Stimulated activated CD8-positive, alpha-beta memory T cell treated with anti-CD3 and anti-CD28 coated beads, Interleukin-2, amount 100 ng/mL, for 48 hours (primary cell): ENCODE measurements around the gene CBX2.
"Not testable (repeated sequence)": the region's sequence is repeated elsewhere in the genome, so short reads cannot be mapped to it uniquely, and the experiment has no call there.

Experiments
- DNase-seq, 2 donors: peaks; one replicate each; pipeline ENCODE4 v3.0.0-alpha.2; 2020; ENCODE audit warnings: low read depth in 2 of 2

CBX2 gene

GRCh38 chr17:79769570-79770506 is 8.1 kb upstream of the CBX2 start:
- DNase-seq = no peak

GRCh38 chr17:79771276-79771675 is 6.7 kb upstream of the CBX2 start:
- DNase-seq = no peak

DNA sequence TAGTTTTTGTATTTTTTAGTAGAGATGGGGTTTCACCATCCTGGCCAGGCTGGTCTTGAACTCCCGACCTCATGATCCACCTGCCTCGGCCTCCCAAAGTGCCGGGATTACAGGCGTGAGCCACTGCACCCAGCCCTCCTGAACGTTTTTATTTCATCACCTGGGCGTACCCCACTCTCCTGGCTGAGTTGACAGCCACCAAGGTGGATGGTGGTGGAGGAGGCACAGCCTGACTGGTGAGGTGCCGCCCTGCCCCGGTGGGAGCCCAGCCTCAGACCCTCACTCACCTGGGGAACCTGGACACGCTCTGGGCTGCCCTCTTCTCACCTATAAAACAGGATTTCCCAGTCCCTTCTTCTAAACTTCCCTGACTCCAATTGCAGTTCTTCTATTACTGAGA is 5.2 kb upstream of the CBX2 start:
- not testable (repeated sequence) for DNase-seq

GRCh38 chr17:79774561-79774975 is 3.4 kb upstream of the CBX2 start:
- no peak for DNase-seq

- no peak for DNase-seq
Measured at GRCh38 chr17:79775632-79776031, 2.3 kb upstream of the CBX2 start.

DNA sequence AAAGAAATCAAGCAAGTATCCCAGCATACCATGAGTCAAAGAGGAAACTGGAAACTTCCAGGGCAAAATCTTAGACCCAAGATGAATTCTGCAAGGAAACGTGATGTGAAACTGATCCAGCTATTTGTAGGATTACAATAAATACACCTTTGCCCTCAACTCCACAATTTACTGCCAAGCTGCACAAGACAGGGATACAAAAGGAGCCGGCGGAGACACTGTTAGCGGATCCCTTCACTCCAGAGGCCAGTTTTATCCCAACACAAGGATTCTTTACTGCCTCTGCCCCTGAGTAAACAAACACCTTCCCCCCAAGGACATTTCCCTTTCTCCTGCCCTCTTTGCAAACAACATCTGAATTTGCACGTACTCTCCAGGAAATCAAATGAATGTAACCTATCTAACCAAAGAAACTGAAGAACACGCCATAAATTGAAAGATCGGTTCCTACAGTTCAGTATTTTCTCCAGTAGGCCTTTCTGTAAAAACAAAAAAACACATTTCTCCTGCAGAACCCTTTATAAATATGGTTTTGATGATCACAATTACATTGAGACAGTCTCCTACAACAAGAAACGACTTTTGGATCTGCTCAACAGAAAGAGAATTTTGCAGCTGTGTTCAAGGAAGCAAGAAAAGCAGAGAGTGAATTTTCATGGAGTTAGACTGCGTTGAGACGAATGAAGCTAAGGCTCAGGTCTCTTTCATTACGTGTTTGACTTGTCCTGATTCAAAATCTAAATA is 1.4 kb upstream of the CBX2 start:
- no peak for DNase-seq

- DNase-seq = no peak
Measured at GRCh38 chr17:79777120-79777893, 641 bp upstream of the CBX2 start.

DNA sequence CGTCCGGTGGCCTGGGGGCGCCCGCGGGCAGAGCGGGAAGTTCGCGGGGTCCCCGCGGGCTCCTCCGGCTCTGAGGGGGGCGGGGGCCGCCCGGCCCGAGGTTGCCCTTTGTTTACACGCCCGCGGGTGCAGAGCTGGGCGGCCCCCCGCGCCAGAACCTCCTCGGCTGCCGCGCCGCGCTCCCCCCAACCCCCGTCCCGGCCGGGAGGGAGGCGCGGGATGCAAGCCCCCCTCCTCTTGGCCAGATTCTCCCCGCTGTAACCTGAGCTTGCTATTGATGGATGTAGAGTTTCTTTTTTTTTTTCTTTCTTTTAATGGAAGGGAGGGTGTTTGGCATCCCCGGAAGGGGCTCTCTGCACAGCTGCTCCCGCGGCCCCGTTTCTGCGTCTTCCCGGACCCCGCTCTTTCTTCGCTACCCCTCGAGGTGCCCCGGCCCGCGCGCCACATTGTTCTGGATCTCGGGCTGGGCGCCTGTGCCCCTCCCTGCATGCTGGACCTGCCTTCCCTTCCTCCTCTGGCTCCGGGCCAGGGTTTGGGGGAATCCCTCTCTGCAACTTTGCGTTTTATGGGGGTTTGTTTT is 646 bp downstream of the CBX2 start:
- DNase-seq = no peak

- no peak for DNase-seq
Measured at GRCh38 chr17:79779084-79779529, 1.2 kb downstream of the CBX2 start.

DNA sequence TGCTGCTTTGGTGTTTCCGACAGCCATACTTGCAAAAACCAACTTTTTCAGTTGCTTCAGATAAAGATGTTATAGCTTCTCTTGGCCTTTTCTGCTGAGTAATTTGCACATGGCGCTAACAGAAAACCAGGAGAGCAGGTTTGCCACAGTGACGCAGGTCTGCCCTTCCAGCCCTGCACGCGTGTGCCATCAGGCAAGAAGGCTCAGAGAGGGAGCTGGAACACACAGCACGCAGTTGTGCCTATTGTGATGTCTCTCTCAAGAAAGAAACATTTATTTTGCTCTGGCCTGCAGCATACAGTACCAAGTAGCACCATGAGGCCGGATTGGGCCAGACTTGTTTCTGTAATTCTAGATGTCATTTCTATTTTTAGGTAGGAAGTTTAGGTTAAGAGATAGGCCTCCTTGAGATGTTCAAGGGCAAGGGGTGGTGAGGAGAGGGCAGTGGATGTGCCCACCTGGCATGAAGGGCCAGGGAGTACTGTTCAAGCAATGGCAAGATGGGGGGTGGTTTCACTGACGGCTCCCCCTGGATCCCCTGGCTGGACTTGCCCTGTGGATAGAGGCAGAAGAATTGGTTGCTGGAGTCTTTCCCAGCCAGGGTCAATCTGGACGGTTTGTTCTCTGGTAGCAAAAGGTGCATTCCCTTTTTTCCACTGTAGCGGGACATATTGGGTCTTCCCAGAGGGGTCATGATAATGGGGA is 1.9 kb downstream of the CBX2 start:
- DNase-seq = no peak

DNA sequence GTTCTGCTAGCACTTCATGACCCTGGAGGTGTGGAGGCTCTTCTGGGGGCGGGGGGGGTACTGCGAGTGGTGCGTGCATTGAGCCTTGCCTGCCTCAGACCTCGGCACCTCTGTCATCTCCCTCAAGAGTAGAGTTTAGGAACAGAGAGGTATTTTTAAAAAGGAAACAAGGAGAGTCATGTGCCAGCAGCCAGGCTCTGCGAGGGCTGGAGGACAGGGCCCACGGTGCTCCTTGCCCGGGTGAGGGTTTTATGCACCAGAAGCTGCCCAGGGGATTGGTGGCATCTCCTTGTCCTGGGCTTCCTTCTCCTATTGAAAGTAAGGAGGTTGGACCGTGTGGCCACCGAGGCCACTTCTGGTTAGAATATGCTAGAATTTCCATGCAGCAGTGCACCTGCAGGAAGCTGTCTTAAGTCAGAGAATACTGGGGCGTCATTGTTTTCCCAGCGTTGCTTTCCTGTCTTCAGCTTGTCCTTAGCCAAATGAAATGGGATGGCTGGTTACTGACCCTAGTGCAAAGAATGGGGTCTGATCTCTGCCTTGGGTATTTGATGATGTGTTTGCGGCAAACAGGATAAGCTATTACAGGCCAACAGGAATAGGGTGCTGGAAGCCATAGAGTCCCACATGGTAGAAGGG is 3.2 kb downstream of the CBX2 start:
- DNase-seq = no peak

DNA sequence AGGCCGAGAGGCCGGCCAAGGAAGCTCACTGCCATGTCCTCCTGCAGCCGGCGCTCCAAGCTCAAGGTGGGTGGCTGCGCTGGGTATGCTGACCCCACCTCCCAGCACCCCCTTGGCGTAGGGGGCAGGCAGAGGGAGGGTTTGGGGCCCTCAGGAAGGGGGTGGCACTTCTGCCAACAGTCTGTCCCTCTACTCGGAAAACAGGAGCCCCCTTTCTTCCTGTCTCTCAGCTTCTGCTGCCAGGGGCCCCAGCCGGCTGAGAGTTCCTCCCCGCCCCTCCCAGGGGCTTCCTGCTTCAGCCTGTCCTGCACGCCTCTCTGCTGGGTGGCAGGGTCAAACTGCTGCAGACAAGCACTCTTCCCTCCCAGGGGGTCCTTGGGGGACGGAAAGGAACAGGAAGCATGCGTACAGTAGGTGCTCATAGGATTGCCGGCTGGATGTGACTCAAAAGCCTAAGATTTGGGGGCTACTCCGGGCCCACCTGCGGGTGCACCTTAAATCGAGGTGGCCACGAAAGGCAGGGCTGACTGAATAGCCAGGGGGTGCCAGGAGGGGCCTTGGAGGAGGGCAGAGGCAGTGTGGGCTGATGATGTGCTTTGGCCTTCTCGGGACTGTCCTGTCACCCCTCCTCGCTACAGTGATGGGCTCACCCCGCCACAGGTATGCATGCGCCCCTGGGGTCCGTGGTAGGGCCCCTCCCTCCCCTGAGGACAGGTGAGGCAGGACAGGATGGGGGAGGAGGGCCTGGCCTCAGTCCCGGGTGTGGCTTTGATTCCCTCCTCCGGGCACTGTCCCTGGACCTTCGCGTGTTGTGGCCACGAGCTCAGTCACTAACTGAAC is 4.0 kb downstream of the CBX2 start:
- DNase-seq = no peak

DNA sequence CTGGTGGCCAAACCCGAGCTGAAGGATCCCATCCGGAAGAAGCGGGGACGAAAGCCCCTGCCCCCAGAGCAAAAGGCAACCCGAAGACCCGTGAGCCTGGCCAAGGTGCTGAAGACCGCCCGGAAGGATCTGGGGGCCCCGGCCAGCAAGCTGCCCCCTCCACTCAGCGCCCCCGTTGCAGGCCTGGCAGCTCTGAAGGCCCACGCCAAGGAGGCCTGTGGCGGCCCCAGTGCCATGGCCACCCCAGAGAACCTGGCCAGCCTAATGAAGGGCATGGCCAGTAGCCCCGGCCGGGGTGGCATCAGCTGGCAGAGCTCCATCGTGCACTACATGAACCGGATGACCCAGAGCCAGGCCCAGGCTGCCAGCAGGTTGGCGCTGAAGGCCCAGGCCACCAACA is 5.9 kb downstream of the CBX2 start:
- DNase-seq = no peak

DNA sequence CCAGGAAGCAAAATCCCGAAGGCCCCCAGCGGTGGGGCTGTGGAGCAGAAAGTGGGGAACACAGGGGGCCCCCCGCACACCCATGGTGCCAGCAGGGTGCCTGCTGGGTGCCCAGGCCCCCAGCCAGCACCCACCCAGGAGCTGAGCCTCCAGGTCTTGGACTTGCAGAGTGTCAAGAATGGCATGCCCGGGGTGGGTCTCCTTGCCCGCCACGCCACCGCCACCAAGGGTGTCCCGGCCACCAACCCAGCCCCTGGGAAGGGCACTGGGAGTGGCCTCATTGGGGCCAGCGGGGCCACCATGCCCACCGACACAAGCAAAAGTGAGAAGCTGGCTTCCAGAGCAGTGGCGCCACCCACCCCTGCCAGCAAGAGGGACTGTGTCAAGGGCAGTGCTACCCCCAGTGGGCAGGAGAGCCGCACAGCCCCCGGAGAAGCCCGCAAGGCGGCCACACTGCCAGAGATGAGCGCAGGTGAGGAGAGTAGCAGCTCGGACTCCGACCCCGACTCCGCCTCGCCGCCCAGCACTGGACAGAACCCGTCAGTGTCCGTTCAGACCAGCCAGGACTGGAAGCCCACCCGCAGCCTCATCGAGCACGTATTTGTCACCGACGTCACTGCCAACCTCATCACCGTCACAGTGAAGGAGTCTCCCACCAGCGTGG is 6.5 kb downstream of the CBX2 start:
- no peak for DNase-seq

DNA sequence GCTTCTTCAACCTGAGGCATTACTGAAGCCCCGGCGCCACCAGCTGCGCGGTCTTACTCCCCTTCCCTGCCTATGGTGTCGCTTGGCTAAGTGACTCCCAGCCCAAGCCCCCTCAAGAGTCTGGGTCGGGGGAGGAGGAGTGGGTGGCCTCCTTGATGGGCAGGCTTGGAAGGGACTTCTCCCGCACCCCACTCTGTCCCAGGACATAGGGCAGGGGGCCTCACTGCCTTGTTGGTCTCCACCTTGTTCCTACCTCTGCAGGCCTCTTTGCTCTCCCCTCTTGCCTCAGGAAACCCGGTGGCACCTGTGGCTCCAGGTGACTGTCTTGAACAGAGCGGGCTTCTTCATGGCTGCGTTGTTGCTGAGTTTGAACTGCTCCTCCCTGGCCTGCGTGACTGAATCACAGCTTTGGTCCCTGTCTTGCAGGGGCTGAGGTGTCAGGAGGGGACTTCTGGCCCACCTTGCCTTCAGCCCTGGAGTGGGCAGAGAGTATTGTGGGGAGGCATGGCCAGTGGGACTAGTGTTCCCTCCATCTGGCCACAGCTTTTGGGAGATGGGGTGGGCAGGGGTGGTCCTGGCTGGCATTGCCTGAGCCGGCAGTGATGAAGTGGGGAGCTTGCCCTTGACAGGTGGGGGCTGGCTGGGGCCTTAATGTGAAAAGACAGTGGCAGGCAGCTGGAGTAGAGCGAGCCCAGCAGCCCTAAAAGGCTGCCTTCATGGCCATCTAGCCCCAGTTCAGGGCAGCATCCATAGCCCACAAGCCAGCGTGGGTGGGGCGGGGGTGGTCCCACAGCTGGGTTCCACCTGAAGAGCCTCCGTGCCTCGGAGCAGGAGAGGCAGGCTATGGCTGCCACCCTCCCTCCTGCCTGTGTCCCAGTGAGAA is 7.3 kb downstream of the CBX2 start:
- DNase-seq = no peak

DNA sequence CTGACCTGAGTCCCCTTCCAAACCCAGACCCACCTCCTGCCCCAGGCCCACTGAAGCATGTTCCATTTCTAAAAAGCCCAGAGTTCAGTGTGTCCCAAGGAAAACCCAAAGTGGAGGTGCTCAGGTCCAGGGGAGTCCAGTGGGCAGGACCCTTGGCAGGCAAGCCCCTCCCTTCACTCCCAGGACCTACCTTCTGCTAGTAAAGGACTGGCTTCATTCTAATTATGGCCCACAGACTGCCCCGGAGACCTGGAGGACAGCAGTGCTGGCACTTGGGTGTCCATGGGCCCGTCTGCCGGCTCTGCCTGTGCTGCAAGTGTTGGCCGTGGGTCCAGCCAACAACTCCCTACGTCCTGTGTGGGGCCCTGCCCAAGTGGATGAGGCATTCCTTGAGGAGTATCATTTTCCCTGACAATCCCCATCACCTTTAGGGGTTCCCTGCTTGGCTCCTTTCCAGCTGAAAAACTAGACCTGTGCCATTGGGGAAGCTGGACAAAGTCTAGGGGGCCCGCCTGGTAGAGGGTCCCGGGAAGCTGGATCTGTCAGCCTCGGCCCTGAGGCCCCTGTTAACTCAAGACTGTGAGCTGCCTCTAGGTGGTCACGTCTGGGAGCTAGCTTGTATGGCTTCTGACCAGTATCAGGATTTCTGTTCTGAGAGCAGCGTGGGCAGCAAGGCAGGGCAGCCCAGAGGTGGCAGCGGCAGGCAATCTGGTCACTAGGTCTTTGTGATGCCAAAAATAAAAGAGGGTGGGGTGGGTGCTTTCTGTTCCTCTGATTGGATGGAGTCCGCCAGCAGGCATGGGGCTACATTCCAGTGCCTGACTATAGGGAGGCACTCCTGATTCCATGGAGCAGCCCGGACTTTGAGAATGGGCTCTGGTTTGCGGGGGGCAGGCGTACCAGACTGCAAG is 8.2 kb downstream of the CBX2 start:
- DNase-seq = no peak
